NCI-H510A treated with DMSO at 0.1 percent for 48 hours (cell line): ENCODE measurements around the gene IRF2BPL.
"Not testable (repeated sequence)": the region's sequence is repeated elsewhere in the genome, so short reads cannot be mapped to it uniquely, and the experiment has no call there.

Source experiments
- DNase-seq: peaks from one replicate; lab custom pipeline; 2025; lab: John Stamatoyannopoulos, UW

The IRF2BPL gene

GRCh38 chr14:77033622-77034589 is 5.4 kb upstream of the IRF2BPL start:
- DNase-seq, result peak; percentile 91

GRCh38 chr14:77032844-77033621 is 4.5 kb upstream of the IRF2BPL start:
- peak; percentile 97 for DNase-seq

- DNase-seq, result no peak
These were observed 4.0 kb upstream of the IRF2BPL start for GRCh38 chr14:77032491-77032843.

GRCh38 chr14:77031759-77032490 is 3.4 kb upstream of the IRF2BPL start:
- DNase-seq, result peak; percentile 34

GRCh38 chr14:77027538-77028383 is 747 bp downstream of the IRF2BPL start:
- no peak for DNase-seq

- DNase-seq, result no peak
These were observed 1.5 kb downstream of the IRF2BPL start for GRCh38 chr14:77026930-77027537.

- peak; percentile 34 for DNase-seq
These were observed 2.2 kb downstream of the IRF2BPL start for GRCh38 chr14:77026166-77026929.

GRCh38 chr14:77025744-77026165 is 2.8 kb downstream of the IRF2BPL start:
- DNase-seq, result no peak

- DNase-seq, result peak; percentile 92
These were observed 4.3 kb downstream of the IRF2BPL start for GRCh38 chr14:77024171-77024691.

GRCh38 chr14:77023001-77023996 is 5.2 kb downstream of the IRF2BPL start:
- DNase-seq, result peak; percentile 68

- peak; percentile 70 for DNase-seq
These were observed 6.2 kb downstream of the IRF2BPL start for GRCh38 chr14:77022236-77022852.

GRCh38 chr14:77021424-77021823 is 7.1 kb downstream of the IRF2BPL start:
- not testable (repeated sequence) for DNase-seq

- no peak for DNase-seq
These were observed 9.7 kb downstream of the IRF2BPL start for GRCh38 chr14:77018785-77019184.

- no peak for DNase-seq
These were observed 10.8 kb downstream of the IRF2BPL start for GRCh38 chr14:77017666-77018065.

- DNase-seq, result no peak
These were observed 13.8 kb downstream of the IRF2BPL start for GRCh38 chr14:77014734-77015133.

GRCh38 chr14:77014004-77014604 is 14.4 kb downstream of the IRF2BPL start:
- no peak for DNase-seq

GRCh38 chr14:77012193-77012765 is 16.2 kb downstream of the IRF2BPL start:
- DNase-seq, result no peak
